Measurements from ENCODE around the gene CEP112. TPM values are rescaled to one million over a fixed set of nuclear protein-coding genes. Genes with fewer than 3 reads are reported as not detected.

Gene CEP112
- total and polyA plus RNA-seq, 2 donors (not counting 3 experiments of a cell fraction or from before 2014, with no cell fraction given), result 1.5 to 25.3 TPM

DNA sequence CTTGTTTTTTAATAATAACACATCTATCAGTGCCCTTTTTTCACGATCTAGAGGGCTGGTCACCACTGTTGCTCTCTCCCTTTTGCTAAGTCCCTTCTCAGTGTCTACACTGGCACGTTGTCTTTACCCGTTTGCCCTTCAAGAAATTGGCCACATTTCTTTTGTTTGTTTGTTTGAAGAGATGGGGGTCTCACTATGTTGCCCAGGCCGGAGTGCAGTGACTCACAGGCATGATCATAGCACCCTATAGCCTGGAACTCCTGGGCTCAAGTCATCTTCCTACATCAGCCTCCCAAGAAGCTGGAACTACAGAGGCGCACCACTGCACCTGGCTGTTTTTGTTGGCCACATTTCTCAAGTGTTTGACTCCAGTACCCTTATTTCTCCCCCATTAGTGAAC lies 492.5 kb downstream of the CEP112 start:
- Histone ChIP-seq H3K9me3 (replicated peaks; ENCODE audit: control insufficient read depth, insufficient read depth, low read length) (no peaks in the 10 kb centered on the region), H3K79me2 (ENCODE audit: control insufficient read depth, insufficient read depth, low read length) (no peaks in the 10 kb centered on the region), H3K9ac (replicated peaks; ENCODE audit: extremely low read depth, insufficient read depth, low read length) (no peak overlapping the region), H3K4me1 (ENCODE audit: control insufficient read depth, extremely low read depth, insufficient read depth, low read length) (peaks cover 21% of the 10 kb centered on the region), H3K27me3 (ENCODE audit: control insufficient read depth in 2 of 2, insufficient read depth in 2 of 2, low read length in 2 of 2) (no peaks in the 10 kb centered on the region), H3K4me3 (replicated peaks in 1 of 3; ENCODE audit: insufficient read depth in 1 of 3, low read depth in 1 of 3, low read length in 3 of 3) (no peak overlapping the region), H2AFZ (ENCODE audit: low read depth, low read length) (no peak overlapping the region), H3K36me3 (ENCODE audit: control insufficient read depth in 2 of 2, extremely low read depth in 1 of 2, insufficient read depth in 2 of 2, low read length in 2 of 2) (no peaks in the 10 kb centered on the region), H3K4me2 (ENCODE audit: insufficient read depth, low read length) (no peak overlapping the region), H3K27ac (ENCODE audit: insufficient read depth, low read depth, low read length) (no peak overlapping the region), H3K9me1 (replicated peaks; ENCODE audit: control insufficient read depth, extremely low read depth, insufficient read depth, low read length) (no peaks in the 10 kb centered on the region), H4K20me1 (replicated peaks; ENCODE audit: control insufficient read depth, extremely low read depth, insufficient read depth, low read length) (no peaks in the 10 kb centered on the region)
- no peak for DNase-seq (ENCODE audit: low read depth, low spot score)
- dilution Hi-C loops (cut with MboI; ENCODE audit: extremely low pct_ligation_motif_present, low sequenced_read_pairs), result no loop called here
- FAIRE-seq, result no peak
- ChIA-PET CTCF (no interaction called here), POLR2A (no interaction called here)
- no TSS peak for BruUV-seq (replicated peaks)
- no peak for TF ChIP-seq GATA2 (IDR thresholded peaks at IDR 0.05; ENCODE audit: insufficient read depth, insufficient read length, low read depth, low read length)
- intact Hi-C loops (cut with micrococcal nuclease), result no loop called here

- intact Hi-C loops (cut with micrococcal nuclease) (no loop called here), dilution Hi-C loops (cut with MboI; ENCODE audit: extremely low pct_ligation_motif_present, low sequenced_read_pairs) (no loop called here)
- peak; percentile 85 for FAIRE-seq
- peak; percentile 55 for DNase-seq (ENCODE audit: low read depth, low spot score)
- Histone ChIP-seq H3K9ac (replicated peaks; ENCODE audit: extremely low read depth, insufficient read depth, low read length) (peak overlapping the region; percentile 29), H3K9me1 (replicated peaks; ENCODE audit: control insufficient read depth, extremely low read depth, insufficient read depth, low read length) (no peaks in the 10 kb centered on the region), H3K27ac (ENCODE audit: insufficient read depth, low read depth, low read length) (no peak overlapping the region), H4K20me1 (replicated peaks; ENCODE audit: control insufficient read depth, extremely low read depth, insufficient read depth, low read length) (no peaks in the 10 kb centered on the region), H3K4me3 (replicated peaks in 1 of 3; ENCODE audit: insufficient read depth in 1 of 3, low read depth in 1 of 3, low read length in 3 of 3) (peak overlapping the region in 1 of 3 experiments; percentile 27), H2AFZ (ENCODE audit: low read depth, low read length) (peak overlapping the region; percentile 13), H3K4me1 (ENCODE audit: control insufficient read depth, extremely low read depth, insufficient read depth, low read length) (peaks cover 21% of the 10 kb centered on the region), H3K36me3 (ENCODE audit: control insufficient read depth in 2 of 2, extremely low read depth in 1 of 2, insufficient read depth in 2 of 2, low read length in 2 of 2) (no peaks in the 10 kb centered on the region), H3K9me3 (replicated peaks; ENCODE audit: control insufficient read depth, insufficient read depth, low read length) (no peaks in the 10 kb centered on the region), H3K79me2 (ENCODE audit: control insufficient read depth, insufficient read depth, low read length) (no peaks in the 10 kb centered on the region), H3K4me2 (ENCODE audit: insufficient read depth, low read length) (peak overlapping the region; percentile 94), H3K27me3 (ENCODE audit: control insufficient read depth in 2 of 2, insufficient read depth in 2 of 2, low read length in 2 of 2) (no peaks in the 10 kb centered on the region)
- ChIA-PET POLR2A (no interaction called here), CTCF (interaction anchor here (1.1 kb wide), 1 partner anchor 404 kb away, joined by 5 read pairs; no protein-coding TSS in a partner anchor)
- no peak for TF ChIP-seq JUN (IDR thresholded peaks at IDR 0.05; ENCODE audit: borderline replicate concordance, insufficient read depth, insufficient read length, low read depth)
- TF ChIP-seq, protein P1, sequence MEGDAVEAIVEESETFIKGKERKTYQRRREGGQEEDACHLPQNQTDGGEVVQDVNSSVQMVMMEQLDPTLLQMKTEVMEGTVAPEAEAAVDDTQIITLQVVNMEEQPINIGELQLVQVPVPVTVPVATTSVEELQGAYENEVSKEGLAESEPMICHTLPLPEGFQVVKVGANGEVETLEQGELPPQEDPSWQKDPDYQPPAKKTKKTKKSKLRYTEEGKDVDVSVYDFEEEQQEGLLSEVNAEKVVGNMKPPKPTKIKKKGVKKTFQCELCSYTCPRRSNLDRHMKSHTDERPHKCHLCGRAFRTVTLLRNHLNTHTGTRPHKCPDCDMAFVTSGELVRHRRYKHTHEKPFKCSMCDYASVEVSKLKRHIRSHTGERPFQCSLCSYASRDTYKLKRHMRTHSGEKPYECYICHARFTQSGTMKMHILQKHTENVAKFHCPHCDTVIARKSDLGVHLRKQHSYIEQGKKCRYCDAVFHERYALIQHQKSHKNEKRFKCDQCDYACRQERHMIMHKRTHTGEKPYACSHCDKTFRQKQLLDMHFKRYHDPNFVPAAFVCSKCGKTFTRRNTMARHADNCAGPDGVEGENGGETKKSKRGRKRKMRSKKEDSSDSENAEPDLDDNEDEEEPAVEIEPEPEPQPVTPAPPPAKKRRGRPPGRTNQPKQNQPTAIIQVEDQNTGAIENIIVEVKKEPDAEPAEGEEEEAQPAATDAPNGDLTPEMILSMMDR (IDR thresholded peaks at IDR 0.05; ENCODE audit: extremely low read depth in 1 of 2, insufficient read depth in 1 of 2, low read depth in 1 of 2, low read length in 2 of 2), result no peak
- BruUV-seq (replicated peaks), result no TSS peak
Measured at GRCh38 chr17:65698381-65699061, 493.4 kb downstream of the CEP112 start.

Data from endothelial cell of umbilical vein (primary cell).